ENCODE measurements around the gene PROB1.

The PROB1 gene

DNA sequence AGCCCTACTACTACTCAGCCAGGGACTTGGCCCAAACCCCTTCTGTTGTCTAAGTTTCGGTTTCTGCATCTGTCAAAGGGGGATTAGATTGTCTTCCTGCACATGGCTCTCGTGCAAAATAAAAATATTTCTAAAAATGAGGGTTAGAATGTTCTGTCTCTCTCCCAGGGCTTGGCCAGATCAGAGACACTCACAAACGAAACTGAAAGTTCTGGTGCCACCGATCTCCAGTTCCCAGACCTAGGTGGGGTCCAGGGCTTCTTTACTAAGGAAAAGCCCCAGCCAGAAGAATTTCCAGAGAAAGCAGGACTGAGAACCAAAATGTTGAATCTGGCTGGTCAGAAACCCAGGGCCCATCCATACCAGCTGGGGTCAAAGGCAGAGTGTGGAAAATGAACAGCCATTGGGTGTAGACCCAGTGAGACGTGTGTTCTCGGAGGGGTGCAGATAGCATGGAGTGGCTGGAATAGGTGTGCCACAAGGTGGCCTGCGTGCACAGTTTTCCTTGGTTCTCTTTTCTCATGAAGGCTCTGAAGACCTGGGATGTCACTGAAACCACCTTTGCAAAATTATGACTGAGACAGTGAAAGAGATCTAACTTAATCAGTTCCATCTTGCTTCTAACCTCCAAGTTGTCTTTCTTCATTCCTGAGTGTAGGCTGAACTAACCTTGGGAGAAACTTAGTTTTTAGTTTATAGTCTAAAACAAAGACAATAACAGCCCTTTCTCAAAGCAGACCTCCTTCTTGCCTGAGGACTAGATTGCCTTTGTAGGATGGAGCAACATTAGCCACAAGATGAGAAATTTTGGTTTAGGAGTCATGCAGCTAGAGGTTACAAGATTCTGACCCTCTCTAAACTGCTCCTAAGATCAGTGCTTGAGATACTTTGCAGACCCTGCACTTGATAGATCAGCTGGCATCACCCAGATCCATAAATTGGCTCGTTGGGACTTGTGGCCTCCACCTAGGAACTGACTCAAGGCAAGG lies 9.5 kb downstream of the PROB1 start:
- TF ChIP-seq, protein P1, sequence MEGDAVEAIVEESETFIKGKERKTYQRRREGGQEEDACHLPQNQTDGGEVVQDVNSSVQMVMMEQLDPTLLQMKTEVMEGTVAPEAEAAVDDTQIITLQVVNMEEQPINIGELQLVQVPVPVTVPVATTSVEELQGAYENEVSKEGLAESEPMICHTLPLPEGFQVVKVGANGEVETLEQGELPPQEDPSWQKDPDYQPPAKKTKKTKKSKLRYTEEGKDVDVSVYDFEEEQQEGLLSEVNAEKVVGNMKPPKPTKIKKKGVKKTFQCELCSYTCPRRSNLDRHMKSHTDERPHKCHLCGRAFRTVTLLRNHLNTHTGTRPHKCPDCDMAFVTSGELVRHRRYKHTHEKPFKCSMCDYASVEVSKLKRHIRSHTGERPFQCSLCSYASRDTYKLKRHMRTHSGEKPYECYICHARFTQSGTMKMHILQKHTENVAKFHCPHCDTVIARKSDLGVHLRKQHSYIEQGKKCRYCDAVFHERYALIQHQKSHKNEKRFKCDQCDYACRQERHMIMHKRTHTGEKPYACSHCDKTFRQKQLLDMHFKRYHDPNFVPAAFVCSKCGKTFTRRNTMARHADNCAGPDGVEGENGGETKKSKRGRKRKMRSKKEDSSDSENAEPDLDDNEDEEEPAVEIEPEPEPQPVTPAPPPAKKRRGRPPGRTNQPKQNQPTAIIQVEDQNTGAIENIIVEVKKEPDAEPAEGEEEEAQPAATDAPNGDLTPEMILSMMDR (conservative IDR thresholded peaks at IDR 0.05) = no peak
- H3K27ac ChIP-seq = peak overlapping the region; percentile 55; the same call in 1 of the 2 replicates

- TF ChIP-seq, protein P1 (conservative IDR thresholded peaks at IDR 0.05) = no peak
- H3K27ac ChIP-seq = peak overlapping the region; percentile 55
Observed at GRCh38 chr5:139384591-139385051, 10.3 kb downstream of the PROB1 start.

DNA sequence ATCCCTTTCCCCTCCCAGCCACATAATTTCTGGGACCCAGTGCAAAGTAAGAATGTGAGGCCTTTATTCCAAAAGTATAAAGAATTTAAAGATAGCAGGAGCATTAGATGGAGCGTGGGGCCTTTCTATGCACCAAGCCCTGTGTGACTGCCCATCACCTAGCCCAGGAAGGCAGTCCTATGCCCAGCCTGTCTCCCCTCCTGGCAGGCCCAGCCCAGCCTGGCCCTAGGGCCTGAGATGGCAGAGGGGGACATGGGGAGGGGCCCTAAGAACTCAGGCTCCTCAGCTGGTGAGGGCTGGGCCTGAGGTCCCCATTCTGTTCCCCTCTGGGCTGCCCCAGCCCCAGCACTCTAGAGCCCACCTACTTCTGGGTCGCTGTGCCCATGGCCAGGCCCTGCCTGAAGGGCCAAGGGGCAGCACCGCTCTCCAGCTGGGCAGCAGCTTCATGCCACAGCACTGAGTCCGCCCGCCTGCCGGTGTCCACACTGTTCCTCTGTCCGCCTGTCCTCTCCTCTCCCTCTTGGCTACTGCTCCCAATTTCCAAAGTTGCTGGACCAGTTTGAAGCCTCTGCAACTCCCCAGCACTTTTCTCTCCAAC lies 10.8 kb downstream of the PROB1 start:
- peak overlapping the region; percentile 55 for H3K27ac ChIP-seq

GRCh38 chr5:139383275-139383992 lies 11.5 kb downstream of the PROB1 start, which contains the start of gene SLC23A1:
Gene SLC23A1, minus strand, starts transcription at chr5:139383297. Its CDS starts 44 bp downstream, at chr5:139383253.
- H3K27ac ChIP-seq = peak within 1 kb of the TSS; percentile 55
- TF ChIP-seq, protein P1 (conservative IDR thresholded peaks at IDR 0.05) = no peak

More for the DNA sequence above, 10.8 kb downstream of the PROB1 start:
- TF ChIP-seq, protein P1 (conservative IDR thresholded peaks at IDR 0.05) = no peak

DNA sequence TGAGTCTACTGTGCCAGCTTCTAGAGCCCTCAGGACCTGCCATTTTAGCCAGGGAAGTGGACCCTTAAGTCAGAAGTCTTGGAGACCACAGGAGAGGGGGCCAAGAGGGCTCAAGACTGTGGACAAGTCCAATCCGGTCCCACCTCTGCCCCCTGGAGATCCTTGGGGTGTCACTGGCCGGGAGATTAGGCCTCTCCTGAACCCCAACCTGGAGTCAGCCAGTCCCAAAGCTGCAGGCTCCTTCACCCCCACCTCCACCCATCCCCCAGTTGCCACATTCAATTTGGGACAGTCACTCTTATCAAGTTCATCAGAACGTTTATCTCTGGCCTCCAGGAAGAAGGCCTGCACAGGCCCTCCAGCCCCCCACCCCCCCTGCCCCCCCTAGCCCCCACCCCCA lies 12.1 kb downstream of the PROB1 start:
- no peak overlapping the region for H3K27ac ChIP-seq
- TF ChIP-seq, protein P1 (conservative IDR thresholded peaks at IDR 0.05) = no peak

GRCh38 chr5:139381837-139382761 lies 12.8 kb downstream of the PROB1 start:
- TF ChIP-seq, protein P1 (conservative IDR thresholded peaks at IDR 0.05) = no peak
- no peak overlapping the region for H3K27ac ChIP-seq

Data from VCaP (cell line).